ENCODE measurements around the gene SEC22A.

The SEC22A gene, protein sequence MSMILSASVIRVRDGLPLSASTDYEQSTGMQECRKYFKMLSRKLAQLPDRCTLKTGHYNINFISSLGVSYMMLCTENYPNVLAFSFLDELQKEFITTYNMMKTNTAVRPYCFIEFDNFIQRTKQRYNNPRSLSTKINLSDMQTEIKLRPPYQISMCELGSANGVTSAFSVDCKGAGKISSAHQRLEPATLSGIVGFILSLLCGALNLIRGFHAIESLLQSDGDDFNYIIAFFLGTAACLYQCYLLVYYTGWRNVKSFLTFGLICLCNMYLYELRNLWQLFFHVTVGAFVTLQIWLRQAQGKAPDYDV

DNA sequence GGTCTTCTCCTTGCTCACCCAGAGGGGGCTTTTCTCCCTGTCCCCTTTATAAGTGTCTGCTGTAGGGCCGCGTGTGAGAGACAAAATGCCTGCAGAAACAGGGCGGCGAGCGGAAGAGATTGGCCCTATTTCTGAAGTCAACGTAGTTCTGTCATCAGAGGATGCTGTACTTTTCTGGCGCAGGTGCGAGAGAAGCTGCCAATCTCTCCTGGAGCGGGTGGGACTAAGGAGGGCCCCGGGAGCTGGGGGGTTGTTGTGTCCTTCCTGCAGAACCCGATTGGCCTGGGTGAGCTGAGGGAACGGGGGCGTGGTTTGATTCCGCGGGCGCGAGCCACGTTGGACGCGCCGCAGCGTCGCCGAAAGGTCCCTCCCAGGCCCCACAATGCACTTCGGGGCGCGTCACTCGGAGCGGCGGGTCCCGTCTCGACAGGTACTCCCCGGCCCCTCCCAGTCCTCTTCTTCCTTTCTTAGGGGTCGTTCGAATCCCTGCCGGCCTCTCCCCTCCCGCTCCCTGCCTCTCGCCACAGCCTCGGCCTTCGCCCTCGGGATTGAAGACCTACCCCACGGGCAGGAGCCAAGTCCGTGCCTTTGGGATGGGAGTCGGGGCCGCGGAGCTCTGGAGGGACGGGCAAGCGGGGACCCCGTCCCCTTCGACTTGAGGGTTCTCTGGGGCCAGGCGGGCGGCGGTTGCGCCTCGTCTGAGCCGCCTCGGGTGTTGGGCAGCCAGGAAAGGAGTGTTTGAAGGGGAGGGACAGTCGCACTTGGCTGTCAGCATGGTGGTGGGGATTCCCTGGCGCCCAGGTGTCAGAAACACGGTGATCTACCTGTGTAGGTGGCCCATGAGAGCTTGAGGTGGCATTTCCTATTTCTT, at the start of gene SEC22A:
TSS of gene SEC22A (plus strand) at position 387 of the 871 bp plus-strand sequence. CDS start 7,275 bp downstream, outside the sequence.
- DNase-seq = peak; percentile 94 to 97

DNA sequence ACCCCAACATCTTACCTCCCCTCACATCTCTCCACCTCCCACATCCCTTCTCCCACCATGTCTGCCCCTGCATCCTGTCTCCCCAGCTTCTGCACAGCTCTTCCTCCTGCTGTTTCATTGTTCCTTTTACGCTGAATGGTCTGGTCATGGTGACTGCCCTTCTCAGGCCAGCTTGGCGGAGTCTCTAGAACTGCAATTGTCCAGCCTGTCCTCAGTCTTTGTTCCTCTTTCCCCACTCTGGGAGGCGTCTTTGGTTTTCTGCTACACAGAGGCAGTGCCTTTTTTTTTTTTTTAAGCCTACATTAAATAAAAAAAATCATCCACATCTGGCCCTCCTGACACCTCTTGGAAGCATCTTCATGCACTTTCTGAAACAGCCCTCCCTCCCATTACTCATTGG, 49.1 kb upstream of the SEC22A start:
- no peak for DNase-seq

DNA sequence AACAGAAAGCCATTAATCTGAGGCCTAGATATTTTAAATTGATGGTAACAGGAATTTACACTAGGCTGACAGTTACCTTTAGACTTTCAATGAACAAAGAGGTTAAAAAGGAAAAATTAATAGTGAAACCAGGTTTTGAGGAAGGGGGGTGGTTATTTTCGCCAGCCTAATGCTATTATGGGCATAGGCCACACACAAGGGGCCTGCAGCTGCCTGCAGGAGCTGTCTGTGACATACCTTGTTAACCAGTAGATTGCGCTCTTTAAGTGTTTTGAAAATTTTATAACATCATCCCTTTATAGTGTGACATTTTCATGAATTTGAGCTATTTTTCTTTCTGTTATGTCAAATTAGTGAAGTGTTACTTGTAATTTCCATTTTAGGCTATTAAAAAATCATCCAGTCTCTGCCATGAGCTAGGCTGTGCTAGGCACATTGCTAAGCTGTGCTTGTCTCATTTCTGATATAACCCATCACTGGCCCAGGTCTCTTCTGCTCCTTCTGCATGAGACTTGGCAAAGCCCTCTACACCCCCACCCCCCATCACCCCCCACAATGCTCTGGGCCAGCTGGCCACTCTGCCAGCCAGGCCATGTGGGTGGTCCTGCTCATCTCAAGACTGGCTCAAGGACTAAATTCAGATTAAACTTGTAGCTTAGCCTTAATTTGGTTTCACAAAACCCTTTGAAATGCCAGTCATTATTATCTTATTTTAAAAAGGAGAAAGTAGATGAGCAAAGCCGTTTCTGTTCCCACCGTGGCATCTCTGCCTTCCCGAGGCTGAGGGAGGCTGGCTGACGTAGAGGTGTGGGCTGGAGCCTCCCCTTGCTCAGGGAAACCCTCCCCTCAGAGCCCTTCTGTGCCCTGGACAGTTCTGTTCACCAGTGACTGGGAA, 48.4 kb upstream of the SEC22A start:
- no peak for DNase-seq

DNA sequence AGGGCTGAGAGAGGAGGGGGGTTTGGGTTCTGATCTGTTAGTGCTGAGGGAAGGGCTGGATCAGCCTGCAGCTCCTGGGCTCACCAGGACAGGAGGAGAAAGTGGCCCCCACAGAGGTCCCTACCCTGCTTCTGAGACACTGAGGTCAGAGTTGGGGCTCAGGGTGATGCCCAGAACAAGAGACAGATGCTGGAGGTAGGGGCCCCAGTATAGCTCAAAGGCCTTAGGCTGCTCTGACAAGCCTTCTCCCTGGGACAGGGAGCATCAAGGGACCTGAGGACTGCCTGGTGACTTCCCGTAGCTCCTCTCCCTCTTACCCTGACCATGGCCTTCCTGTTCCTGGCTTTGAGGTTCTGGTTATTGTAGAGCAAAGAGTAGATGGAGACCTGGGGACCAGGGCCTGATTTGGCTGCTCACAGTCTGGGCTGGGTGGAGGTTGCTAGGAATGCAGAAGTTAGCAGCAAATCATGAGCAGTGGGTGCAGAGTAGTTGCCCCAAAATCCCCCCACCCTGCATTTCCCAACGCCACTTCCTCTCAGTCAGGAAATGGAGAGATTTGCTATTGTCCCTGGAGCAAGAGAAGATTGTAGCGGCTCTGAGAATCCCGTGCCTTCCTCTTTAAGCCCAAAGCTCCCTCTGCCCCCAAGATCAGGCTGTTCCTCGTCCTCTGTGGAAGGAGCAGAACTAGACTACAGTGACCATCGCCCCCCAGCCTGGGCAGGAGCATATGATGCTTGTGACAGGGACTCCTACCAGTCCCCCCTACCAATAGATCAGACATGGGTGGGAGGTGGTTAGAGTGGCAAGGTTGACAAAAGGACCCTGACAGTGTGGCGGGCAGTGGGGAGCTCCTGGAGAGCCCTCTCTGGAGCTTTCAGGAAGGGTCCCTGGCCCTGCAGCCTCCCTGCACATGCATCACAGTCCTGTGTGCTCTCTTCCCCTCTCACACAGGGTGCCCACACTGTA, 47.4 kb upstream of the SEC22A start:
- no peak for DNase-seq

DNA sequence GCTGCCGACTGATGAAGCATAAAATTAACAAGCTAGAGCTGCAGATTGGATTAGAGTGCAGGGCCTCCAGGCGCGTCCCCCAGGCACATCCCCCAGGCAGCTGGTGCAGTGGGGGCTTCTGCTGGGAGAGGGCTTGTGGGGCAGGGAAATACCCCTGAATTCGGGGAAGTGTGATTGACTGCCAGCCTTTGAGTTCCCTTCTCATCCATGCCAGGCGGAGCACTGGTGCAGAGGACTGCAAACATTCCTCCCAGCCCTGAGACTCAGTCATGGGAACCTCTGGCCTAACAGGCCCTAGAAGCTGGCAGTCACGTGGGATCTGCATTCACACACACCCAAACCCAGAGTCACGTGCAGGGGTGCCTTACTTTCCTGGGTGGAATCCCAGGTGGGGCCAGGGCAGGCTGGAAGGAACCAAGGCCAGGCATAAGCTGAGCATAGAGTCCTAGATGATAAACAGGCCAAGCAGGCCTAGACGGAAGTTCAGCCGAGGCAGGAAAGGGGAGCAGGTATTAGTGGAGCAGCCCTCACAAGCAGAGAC, 46.2 kb upstream of the SEC22A start:
- DNase-seq = no peak

DNA sequence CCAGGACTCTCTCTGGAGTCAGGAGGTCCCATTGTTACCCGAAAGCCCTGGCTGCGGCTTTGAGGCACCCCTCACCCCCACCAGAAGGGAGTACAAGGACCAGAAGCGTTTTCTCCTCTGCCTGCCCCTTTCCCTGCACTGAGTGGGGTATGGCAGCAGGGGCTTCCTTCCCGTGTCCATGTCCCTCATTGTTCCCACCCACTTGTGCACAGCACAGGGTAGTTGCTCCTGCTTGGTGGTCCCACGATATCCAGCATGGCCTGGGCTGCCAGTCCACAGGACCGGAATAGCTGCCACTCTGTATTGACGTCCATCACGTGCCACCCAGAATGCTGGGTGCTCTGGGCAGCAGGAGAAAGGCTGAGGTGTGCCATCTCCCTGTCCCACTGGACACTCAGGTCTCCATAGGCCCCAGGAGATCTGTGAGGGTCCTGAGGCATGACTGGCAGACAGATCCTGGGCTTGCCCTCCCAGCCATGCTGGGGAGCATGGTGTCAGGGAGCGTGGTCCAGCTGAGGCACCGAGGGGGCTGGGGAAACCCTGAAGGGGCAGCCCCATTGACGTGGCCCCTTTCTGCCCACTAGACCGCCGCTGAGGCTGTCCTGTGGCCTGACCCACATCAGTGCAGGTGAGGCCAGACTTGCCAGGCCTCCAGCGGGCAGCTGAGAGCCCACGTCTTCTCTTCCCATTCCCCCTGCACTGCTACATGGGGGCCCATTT, 45.3 kb upstream of the SEC22A start:
- no peak for DNase-seq

DNA sequence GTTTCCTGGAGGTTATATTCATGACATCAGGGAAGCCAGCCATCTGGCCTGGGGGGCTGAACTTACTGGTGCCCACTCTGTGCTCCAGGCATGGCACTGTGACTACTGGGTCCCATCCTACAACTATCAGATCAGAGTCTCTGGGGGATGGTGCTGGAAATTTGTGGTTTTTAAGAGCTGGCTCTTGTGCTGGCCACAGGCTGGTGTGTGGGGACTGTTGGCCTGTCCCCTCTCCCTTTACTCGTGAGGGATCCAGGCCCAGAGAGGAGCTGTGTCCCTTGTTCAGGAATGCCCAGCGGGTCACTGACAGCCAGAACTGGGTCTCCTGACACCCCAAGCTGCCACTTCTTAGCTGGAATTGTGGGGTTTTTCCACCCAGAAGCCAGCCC, 44.5 kb upstream of the SEC22A start:
- DNase-seq = no peak

DNA sequence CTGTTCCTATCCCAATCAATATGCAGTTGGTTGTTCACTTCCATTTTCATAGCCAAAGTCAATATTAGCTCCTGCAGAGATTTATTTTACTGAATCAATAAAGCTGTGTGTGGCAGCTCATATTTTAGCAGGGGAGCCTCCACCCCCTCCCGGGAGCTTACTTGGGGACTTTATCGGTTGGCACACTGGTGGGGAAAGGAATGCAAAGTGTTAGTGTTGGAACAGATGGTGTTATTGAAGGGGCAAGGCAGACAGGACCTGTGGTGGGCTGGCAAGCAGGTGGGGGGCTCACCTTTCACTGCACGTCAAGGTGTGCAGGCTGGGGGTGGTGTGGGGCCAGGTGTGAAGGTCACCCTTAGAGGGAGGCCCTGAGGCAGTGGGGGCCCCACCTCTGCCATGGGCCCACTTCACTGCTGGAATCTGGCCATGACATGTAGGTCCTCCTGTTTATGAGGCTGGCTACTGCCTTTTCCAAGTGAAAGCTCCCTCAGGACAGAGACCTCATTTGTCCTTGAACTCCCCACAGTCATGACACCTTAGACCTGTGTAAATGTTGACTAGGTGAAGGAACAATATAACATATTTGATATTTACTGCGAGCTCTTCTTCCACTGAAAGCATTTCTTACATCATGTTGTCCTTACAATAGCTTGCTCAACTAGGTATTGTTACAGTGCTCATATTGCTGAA, 44.0 kb upstream of the SEC22A start:
- no peak for DNase-seq

DNA sequence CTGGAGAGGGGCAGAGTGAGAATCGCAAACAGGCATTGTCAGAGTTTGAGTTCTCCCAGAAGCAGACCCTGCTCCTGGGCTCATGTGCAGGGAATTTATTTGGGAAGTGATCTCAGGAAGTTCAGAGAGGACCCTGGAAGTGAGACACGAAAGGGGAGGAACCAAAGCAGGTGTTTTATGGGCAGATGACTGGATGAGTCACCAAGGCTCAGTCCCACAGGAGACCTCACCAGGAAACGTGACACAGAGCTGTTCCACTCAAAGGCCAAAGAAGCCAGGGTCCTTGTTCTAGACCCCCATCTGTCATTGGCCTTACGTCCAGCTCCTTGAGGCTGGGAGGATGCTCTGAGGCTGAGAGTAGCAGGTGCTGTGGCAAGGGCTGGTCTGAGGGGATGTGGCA, 43.4 kb upstream of the SEC22A start:
- no peak for DNase-seq

DNA sequence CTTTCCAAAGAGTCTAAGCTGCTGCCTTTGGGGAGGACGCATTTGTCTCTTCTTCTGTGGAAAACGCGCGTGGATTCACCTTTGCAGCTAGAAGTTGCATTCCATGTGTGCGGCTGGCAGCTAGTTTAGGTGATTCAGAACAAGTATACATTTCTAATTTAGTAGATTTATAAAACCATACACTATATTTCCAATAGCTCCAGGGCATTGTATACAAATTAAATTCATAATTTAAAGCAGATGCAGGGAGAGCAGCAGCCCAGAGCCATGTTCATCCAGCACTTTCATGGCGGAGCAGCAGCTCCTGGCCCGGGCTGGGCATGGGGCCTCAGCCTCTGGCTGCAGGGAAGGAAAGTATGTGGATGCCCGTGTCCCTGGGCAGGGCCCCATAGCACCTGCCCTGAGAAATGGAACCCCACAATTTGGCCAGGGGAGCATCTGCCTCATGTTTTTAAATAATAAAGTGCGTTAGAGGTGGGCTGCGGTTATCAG, 42.8 kb upstream of the SEC22A start:
- DNase-seq = no peak

DNA sequence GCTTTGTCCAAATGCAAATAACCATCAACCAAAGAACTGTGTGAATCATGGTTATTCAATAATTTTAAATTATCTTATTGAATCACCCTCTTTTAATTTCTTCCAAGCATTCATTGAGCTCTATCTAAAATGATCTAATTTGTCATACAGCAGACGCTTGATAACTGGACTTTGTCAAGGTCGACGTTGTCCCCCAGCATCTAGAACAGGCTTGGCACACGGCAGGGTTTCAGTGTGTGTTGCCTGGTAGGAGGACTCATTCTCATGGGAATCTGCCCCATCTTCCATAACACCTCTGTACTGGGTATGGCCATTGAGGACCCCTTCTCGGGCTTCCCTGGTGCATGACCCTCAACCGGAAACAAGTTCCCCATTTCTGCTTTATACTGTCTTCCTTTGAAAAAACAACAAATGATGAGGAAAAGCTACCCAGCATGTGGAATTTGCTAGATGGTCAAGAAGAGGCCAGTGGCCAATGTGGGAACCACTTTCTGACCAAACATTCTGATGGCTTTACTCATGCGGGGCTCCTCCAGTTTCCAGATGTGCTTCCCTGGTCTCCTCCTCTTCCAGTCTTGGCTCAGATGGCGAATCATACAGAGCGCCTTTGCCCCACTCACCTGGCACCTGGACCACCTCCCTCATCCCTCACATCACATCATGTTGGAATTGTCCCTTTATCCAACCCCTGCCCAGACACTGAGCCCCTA, 41.7 kb upstream of the SEC22A start:
- no peak for DNase-seq

DNA sequence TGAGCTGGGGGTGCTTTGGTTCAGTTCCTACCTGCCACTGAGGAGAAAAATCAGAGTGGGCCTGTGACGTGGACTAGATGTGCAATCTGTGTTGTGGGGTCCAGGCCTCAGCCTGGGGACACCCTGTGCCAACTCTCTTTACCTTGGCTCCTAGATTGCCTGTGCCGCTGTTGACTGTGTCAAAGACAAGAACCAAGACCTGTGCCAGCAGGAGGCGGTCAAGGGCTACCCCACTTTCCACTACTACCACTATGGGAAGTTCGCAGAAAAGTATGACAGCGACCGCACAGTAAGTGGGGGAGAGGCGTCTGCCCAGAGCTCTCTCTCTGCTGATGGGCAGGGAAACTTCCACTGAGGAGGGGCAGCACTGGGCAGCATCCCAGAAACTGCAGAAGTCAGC, 40.6 kb upstream of the SEC22A start:
- no peak for DNase-seq

DNA sequence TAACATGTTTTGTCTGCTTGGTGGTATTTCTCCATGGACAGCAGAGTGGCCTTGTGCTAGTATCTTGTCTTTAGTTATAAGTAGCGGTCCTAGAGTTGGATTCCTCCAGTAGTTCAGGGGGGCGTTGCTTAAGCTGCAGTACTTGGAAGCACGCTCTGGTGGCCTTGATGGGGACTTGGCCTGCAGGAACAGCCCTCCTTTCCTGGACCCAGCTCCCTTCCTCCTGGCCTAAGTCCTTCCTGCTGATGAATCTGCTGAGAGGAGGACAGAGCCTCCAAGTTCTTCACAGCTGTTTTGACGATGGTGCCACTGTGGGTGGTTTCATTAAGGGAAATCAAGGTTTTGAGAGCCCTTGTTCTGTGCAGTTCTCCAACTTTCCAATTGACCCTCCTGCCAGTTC, 38.6 kb upstream of the SEC22A start:
- DNase-seq = no peak

DNA sequence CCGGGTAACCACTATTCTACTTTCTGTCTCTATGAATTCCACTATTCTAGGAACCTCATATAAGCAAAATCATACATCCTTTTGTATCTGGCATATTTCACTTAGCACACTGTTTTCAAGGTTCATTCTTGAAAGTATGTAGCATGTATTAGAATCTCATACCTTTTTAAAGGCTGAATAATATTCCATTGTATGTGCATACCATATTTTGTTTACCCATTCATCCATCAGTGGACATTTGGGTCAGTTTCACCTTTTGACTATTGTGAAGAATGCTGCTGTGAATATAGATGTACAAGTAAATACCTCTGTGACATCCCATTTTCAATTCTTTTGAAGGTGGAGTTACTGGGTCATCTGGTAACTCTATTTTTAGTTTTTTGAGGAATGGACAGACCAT, 36.6 kb upstream of the SEC22A start:
- no peak for DNase-seq

DNA sequence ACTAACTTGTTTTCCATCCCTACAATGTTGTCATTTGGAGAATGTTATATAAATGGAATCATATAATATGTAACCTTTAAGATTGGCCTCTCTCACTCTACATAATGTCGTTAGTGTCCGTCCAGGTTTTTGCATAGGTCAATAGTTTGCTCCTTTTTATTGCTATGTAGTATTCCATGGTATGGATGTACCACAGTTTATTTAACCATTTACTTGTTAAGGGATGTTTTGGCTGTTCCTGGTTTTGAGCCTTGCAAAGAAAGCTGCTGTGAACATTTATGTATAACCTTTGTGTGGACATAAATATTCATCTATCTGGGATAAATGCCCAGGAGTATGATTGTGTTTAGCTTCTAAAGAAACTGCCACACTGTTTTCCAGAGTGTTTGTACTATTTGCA, 34.1 kb upstream of the SEC22A start:
- no peak for DNase-seq

DNA sequence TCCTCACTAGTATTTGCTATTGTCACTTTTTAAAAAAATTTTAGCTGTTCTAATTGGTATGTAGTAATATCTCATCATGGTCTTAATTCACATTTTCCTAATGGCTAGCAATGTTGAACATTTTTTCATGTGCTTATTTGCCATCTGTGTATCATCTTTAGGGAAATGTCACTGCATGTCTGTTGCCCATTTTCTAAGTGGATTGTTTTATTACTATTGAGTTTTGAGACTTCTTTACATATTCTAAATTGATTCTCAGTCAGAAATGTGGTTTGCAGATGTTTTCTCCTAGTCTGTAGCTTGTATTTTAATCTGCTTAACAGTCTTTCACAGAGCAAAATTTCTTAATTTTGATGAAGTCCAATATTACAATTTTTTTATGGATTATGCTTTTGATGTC, 33.6 kb upstream of the SEC22A start:
- no peak for DNase-seq

DNA sequence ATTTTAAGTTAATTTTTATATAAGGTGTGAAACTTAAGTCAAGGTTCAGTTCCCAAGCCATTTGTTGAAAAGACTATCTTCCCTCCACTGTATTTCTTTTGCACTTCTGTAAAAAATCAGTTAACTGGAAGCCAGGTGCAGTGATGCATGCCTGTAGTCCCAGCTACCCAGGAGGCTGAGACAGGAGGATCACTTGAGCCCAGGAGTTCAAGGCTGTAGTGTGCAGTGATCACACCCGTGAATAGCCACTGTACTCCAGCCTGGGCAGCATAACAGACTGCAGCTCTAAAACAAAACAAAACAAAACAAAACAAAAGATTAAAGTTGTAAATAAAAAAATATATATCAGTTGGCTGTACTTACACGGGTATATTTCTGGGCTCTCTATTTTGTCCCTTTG, 33.1 kb upstream of the SEC22A start:
- no peak for DNase-seq

DNA sequence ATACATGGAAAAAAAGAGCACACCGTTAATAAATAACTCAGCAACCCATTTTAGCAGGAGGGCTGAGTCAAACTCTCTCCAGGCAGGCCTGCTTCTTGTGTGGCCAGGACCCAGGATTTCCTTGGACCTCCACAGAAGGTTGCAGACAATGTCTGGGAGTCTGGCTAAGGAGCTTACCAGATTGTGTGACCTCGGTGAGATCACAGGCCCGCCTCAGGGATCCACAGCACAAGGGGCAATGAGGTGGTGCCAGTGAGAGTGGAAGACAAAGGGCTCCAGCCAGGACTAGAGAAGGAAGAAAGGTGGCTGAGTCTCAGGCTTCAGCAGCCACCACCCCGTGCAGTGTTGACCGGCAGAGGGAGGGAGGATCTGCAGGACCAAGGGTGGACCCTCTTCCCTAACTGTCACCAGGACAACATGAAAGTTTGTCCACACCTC, 32.2 kb upstream of the SEC22A start:
- DNase-seq = no peak

DNA sequence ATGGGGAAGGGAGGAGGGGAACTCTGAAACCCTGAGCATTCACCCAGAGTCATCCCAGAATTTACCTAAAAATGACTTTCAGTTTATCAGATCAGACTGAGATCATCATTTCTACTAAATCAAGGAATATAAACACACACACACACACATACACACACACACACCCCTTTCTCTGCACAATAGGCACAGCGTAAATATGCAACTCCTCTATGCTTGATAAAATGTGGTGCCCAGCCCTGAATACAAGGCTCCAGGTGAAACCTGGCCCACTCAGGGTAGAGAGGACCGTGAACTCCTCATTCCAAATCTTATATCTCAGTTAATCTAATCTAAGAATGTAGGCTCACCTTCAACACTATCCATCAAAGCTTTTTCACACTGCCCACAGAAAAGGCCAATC, 31.8 kb upstream of the SEC22A start:
- DNase-seq = no peak

DNA sequence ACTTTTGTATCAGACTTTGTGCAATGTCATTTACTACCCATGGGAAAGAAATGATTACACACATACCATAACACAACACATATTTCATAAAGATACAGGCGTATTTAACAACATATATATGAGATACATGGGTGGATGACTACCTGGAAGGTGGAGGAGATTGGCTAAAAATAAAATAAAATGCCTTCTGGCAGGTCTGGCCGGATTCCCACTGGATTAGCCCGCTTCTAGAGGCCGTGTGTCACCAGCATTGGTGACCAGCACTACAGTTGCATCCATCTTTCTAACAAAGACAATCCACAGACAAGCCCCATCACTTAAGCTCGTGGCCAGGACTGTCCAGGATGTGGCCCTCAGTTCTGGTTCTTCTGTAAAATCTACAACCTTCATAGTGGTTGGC, 21.0 kb upstream of the SEC22A start:
- DNase-seq = no peak
